PC-9 (cell line): ENCODE data around the gene PDLIM5.

Experiments used
- EZH2 ChIP-seq: fragments of 200-600 bp; sonication (generic); IDR thresholded peaks from 2 replicates; pipeline ENCODE4 v1.8.0; 2017; ENCODE audit warnings: antibody characterized with exemption, low read depth
- TF ChIP-seq, protein P1 (sequence below): fragments of 200-600 bp; sonication (generic); conservative IDR thresholded peaks from 2 replicates; pipeline ENCODE4 v1.6.1; 2017; ENCODE audit warnings: mixed run types, antibody characterized with exemption, mild to moderate bottlenecking, moderate library complexity

DNA sequence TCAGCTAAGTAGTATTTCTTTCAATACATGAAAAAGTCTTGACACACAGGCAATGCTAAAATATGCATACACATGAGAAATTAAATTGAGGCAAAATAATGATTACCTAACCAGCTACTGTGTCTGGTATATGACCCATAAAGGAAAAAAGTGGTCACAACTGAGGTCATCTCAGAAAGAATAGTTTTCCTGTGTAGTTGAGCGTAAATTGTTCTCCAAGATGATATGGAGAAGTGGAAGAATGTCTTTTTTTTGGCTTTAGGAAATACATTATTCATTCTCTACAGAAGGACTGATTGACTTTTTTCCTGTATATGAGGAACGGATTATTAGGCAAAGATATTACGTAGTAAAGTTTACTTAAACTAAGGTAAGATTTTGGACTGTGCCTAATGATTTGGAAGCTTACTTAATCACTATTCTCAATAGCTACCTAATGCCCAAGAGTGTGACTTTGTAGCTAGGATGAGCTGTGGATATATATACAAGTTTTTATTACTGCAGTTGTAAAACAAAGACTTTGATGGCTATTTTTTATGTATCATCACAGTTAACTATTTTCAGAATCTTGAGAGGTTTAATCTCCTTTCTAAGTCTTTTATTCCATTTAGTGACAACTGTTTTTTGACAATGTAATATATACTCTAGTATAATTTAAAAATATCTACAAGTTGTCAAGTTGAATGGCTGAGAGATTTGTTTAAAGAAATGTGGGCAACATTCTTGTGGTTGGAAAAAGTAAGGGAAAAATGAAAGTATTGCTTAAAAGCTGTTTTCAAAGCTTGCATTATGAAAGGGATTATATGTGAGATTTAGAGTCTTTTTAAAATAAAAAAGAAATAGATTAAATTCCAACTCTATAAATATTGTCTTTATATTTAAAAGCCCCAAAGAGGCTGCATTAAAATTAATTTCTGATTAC, 100.2 kb downstream of the PDLIM5 start:
- TF ChIP-seq, protein P1, sequence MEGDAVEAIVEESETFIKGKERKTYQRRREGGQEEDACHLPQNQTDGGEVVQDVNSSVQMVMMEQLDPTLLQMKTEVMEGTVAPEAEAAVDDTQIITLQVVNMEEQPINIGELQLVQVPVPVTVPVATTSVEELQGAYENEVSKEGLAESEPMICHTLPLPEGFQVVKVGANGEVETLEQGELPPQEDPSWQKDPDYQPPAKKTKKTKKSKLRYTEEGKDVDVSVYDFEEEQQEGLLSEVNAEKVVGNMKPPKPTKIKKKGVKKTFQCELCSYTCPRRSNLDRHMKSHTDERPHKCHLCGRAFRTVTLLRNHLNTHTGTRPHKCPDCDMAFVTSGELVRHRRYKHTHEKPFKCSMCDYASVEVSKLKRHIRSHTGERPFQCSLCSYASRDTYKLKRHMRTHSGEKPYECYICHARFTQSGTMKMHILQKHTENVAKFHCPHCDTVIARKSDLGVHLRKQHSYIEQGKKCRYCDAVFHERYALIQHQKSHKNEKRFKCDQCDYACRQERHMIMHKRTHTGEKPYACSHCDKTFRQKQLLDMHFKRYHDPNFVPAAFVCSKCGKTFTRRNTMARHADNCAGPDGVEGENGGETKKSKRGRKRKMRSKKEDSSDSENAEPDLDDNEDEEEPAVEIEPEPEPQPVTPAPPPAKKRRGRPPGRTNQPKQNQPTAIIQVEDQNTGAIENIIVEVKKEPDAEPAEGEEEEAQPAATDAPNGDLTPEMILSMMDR, result no peak
- TF ChIP-seq EZH2, result no peak
